Esophagus squamous epithelium (tissue), 4 donors: ENCODE data around the gene ATF2.

ENCODE experiments used
- POLR2A ChIP-seq, 4 donors: fragments of 450-650 bp; IDR thresholded peaks; one replicate each; pipeline ENCODE4 v1.6.1; 2017; ENCODE audit warnings: antibody characterized with exemption in 4 of 4, mild to moderate bottlenecking in 4 of 4, moderate library complexity in 3 of 4
- TF ChIP-seq, protein P1 (sequence below), 6 experiments: fragments of 450-650 bp in 4 of 6; fragments of 200-600 bp in 2 of 6; sonication (generic) in 2 of 6; IDR thresholded peaks; one replicate each; pipeline ENCODE4 v1.5.1; 2016 to 2019; ENCODE audit warnings: antibody characterized with exemption in 6 of 6, mild to moderate bottlenecking in 4 of 6, moderate library complexity in 4 of 6

GRCh38 chr2:175064797-175065196 is 103.2 kb downstream of the ATF2 start:
- TF ChIP-seq POLR2A (IDR thresholded peaks at IDR 0.05): no peak
- TF ChIP-seq, protein P1, sequence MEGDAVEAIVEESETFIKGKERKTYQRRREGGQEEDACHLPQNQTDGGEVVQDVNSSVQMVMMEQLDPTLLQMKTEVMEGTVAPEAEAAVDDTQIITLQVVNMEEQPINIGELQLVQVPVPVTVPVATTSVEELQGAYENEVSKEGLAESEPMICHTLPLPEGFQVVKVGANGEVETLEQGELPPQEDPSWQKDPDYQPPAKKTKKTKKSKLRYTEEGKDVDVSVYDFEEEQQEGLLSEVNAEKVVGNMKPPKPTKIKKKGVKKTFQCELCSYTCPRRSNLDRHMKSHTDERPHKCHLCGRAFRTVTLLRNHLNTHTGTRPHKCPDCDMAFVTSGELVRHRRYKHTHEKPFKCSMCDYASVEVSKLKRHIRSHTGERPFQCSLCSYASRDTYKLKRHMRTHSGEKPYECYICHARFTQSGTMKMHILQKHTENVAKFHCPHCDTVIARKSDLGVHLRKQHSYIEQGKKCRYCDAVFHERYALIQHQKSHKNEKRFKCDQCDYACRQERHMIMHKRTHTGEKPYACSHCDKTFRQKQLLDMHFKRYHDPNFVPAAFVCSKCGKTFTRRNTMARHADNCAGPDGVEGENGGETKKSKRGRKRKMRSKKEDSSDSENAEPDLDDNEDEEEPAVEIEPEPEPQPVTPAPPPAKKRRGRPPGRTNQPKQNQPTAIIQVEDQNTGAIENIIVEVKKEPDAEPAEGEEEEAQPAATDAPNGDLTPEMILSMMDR (IDR thresholded peaks at IDR 0.05): no peak
